Left lung (tissue), 10 donors: ENCODE results near the gene SUPT3H. TPM values are rescaled to one million over a fixed set of nuclear protein-coding genes. Genes with fewer than 3 reads are reported as not detected.
"Not testable (repeated sequence)": the region's sequence is repeated elsewhere in the genome, so short reads cannot be mapped to it uniquely, and the experiment has no call there.

ENCODE experiments used
- ATAC-seq: fragments of 200-7000 bp; cut with Tn5 transposase; one replicate; pipeline ENCODE4 v1.9.1; 2020; ENCODE audit warnings: moderate library complexity
- DNase-seq, 4 donors: peaks; one replicate each; pipeline ENCODE4 v3.0.0-alpha.2; 2013 to 2020
- H3K27ac ChIP-seq, 2 donors: fragments of 200-600 bp; sonication (generic) in 1 of 2; one replicate each; pipeline versions ENCODE4 v1.5.0 to v1.8.0; 2020 to 2021
- H3K27me3 ChIP-seq, 2 donors: fragments of 200-600 bp; sonication (generic) in 1 of 2; one replicate each; pipeline versions ENCODE4 v1.5.0 to v1.8.0; 2020 to 2021
- H3K36me3 ChIP-seq, 2 donors: fragments of 200-600 bp; sonication (generic) in 1 of 2; one replicate each; pipeline versions ENCODE4 v1.5.0 to v1.8.0; 2020 to 2021
- H3K4me1 ChIP-seq, 2 donors: fragments of 200-600 bp; one replicate each; pipeline ENCODE4 v1.8.0; 2021
- H3K4me3 ChIP-seq, 2 donors: fragments of 200-600 bp; sonication (generic) in 1 of 2; one replicate each; pipeline versions ENCODE4 v1.5.0 to v1.8.0; 2020 to 2021; ENCODE audit warnings: mild to moderate bottlenecking in 1 of 2
- H3K9me3 ChIP-seq, 2 donors: fragments of 200-600 bp; sonication (generic) in 1 of 2; one replicate each; pipeline versions ENCODE4 v1.5.0 to v1.8.0; 2020 to 2021
- intact Hi-C, 2 donors: fragments of 100-400 bp; cut with DNase I; formaldehyde crosslinking; loops; one replicate each; pipeline versions ENCODE4 v1.11.2 to v1.14.2; 2022
- polyA plus RNA-seq, 6 donors: library from polyadenylated mRNA; unstranded; fragments of 120-200 nt; gene quantifications; one replicate each; pipeline ENCODE4 v1.2.1, GENCODE V29; 2013; ENCODE audit not compliant: insufficient read length in 6 of 6
- total RNA-seq, 2 donors: library from RNA; stranded (reverse); fragmentation: NEBNext Ultra II Directional; extraction: Animal tissue kit (Norgen Biotek cat#: 25700); gene quantifications; one replicate each; pipeline ENCODE4 v1.2.1, GENCODE V29; 2021
- TF ChIP-seq, protein P1 (sequence below), 2 donors: fragments of 200-600 bp; sonication (generic) in 1 of 2; IDR thresholded peaks; one replicate each; pipeline versions ENCODE4 v1.5.0 to v1.8.0; 2021; ENCODE audit warnings: antibody characterized with exemption in 2 of 2
- donor health status: DM: no; HTN: yes; CAD: no.
- donor health status: DM: no; HTN: no; CAD: no.

Gene SUPT3H
- total and polyA plus RNA-seq, 8 donors: 4.7 to 33.0 (median 26.2) TPM

DNA sequence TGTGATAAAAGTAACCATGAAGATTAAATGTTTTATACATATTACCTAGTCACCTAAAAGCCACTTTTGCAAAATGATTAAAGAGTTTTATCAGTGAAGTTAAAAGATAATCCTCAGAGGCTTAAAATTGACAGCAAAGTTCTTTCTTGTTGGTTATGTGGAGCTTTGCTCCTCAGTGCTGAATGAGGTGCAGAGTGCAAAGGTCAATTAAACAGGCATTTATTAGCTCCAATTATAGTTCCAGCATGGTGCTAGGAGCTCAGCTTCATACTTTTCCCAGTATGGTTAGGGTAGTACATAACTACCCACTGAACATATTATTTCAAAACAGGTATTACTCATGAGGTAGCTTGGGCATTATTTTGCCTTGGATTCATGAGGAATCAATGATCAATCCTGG, 463.6 kb downstream of the SUPT3H start:
- DNase-seq: no peak
- Histone ChIP-seq H3K9me3 (no peaks in the 10 kb centered on the region), H3K27me3 (no peaks in the 10 kb centered on the region), H3K4me1 (no peaks in the 10 kb centered on the region), H3K4me3 (no peak overlapping the region), H3K27ac (no peak overlapping the region), H3K36me3 (no peaks in the 10 kb centered on the region)
- intact Hi-C loops: no loop called here
- ATAC-seq: no peak
- TF ChIP-seq, protein P1, sequence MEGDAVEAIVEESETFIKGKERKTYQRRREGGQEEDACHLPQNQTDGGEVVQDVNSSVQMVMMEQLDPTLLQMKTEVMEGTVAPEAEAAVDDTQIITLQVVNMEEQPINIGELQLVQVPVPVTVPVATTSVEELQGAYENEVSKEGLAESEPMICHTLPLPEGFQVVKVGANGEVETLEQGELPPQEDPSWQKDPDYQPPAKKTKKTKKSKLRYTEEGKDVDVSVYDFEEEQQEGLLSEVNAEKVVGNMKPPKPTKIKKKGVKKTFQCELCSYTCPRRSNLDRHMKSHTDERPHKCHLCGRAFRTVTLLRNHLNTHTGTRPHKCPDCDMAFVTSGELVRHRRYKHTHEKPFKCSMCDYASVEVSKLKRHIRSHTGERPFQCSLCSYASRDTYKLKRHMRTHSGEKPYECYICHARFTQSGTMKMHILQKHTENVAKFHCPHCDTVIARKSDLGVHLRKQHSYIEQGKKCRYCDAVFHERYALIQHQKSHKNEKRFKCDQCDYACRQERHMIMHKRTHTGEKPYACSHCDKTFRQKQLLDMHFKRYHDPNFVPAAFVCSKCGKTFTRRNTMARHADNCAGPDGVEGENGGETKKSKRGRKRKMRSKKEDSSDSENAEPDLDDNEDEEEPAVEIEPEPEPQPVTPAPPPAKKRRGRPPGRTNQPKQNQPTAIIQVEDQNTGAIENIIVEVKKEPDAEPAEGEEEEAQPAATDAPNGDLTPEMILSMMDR (IDR thresholded peaks at IDR 0.05): no peak

- TF ChIP-seq, protein P1 (IDR thresholded peaks at IDR 0.05): no peak
- no peak for DNase-seq
- H3K27me3 ChIP-seq: no peaks in the 10 kb centered on the region
These were observed 471.0 kb downstream of the SUPT3H start for GRCh38 chr6:44906761-44907160.

GRCh38 chr6:44900358-44900757, 477.4 kb downstream of the SUPT3H start:
- H3K27ac ChIP-seq, H3K4me1 ChIP-seq, intact Hi-C loops, H3K4me3 ChIP-seq, DNase-seq, H3K9me3 ChIP-seq, H3K27me3 ChIP-seq, H3K36me3 ChIP-seq, ATAC-seq: not testable (repeated sequence)

More at GRCh38 chr6:44906761-44907160, 471.0 kb downstream of the SUPT3H start:
- intact Hi-C loops: no loop called here
- no peak for ATAC-seq
- Histone ChIP-seq H3K4me3 (no peak overlapping the region), H3K27ac (no peak overlapping the region), H3K36me3 (no peaks in the 10 kb centered on the region), H3K9me3 (peaks cover 0 to 10% of the 10 kb centered on the region in 2 donors), H3K4me1 (no peaks in the 10 kb centered on the region)

DNA sequence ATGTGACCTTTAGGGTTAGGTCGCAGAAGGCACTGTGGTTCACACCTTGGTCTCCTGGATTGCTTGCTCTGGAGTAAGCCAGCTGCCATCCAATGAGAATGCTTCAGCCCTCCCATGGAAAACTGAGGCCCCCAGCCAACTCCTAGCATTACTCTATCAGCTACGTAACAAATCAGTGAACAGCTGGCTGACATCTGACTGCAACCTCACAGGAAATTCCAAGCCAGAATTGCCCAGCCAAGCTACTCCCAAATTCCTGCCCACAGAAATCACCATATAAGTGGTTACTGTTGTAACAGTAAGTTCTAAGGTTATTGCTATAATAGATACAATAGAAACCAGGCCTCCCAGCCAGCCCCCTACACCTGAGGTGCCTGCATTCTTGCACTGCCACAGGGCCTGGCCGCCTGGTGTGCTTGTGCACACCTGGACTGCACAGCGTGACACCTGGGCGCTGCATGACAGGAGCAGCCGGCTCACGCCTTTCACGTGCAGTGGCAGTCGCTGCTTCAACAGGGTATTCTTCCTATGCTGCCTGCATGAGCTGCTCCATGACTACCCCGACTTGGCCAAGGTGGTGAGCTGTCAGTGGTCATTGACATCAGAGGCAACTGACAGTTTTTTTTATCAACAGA, 479.3 kb downstream of the SUPT3H start:
- peaks cover 0 to 7% of the 10 kb centered on the region in 2 donors for H3K9me3 ChIP-seq
- peak in 1 of 4 donors; percentile 64 for DNase-seq
- no peak overlapping the region for H3K4me3 ChIP-seq
- no peaks in the 10 kb centered on the region for H3K4me1 ChIP-seq
- H3K36me3 ChIP-seq: no peaks in the 10 kb centered on the region
- intact Hi-C loops: no loop called here
- H3K27me3 ChIP-seq: no peaks in the 10 kb centered on the region
- no peak overlapping the region for H3K27ac ChIP-seq
- no peak for ATAC-seq
- TF ChIP-seq, protein P1 (IDR thresholded peaks at IDR 0.05): no peak

DNA sequence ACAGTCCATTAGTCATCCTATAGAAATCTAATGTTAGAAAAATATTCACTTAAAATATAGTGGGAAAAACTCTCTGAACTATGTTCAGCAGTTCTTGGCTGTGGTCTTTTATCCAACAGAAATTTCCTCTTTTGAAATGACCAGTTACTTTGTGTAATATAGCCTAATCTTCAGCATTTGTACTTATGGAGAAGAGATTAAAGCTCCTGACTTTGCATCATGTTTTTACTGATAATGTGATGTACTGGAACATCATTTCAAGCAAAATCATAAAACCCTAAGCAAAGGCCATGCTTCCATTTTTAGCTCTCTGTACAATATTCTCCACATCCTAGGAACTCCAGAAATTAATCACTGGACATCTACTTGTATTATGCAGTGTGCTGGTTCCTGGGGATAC, 480.4 kb downstream of the SUPT3H start:
- intact Hi-C loops: no loop called here
- H3K36me3 ChIP-seq: no peaks in the 10 kb centered on the region
- H3K9me3 ChIP-seq: peaks cover 0 to 7% of the 10 kb centered on the region in 2 donors
- TF ChIP-seq, protein P1 (IDR thresholded peaks at IDR 0.05): no peak
- H3K4me3 ChIP-seq: no peak overlapping the region
- H3K27ac ChIP-seq: no peak overlapping the region
- H3K27me3 ChIP-seq: no peaks in the 10 kb centered on the region
- ATAC-seq (no peak), DNase-seq (no peak)
- H3K4me1 ChIP-seq: no peaks in the 10 kb centered on the region

- Histone ChIP-seq H3K4me1 (no peaks in the 10 kb centered on the region), H3K27me3 (no peaks in the 10 kb centered on the region), H3K4me3 (no peak overlapping the region), H3K36me3 (no peaks in the 10 kb centered on the region), H3K9me3 (peaks cover 0 to 7% of the 10 kb centered on the region in 2 donors), H3K27ac (no peak overlapping the region)
- DNase-seq (no peak), ATAC-seq (no peak)
- intact Hi-C loops: no loop called here
- TF ChIP-seq, protein P1 (IDR thresholded peaks at IDR 0.05): no peak
These were observed 481.0 kb downstream of the SUPT3H start for GRCh38 chr6:44896701-44897100.
